Activated T-cell treated with anti-CD3 and anti-CD28 coated beads for 4 hours (primary cell): ENCODE data around the gene HLA-F.

ENCODE experiments used
- DNase-seq: peaks from one replicate; pipeline ENCODE4 v3.0.0-alpha.2; 2020

Gene HLA-F

GRCh38 chr6:29764422-29765196 is 41.4 kb downstream of the HLA-F start:
- no peak for DNase-seq

- no peak for DNase-seq
Measured at GRCh38 chr6:29769336-29769735, 46.1 kb downstream of the HLA-F start.

GRCh38 chr6:29770306-29770705 is 47.1 kb downstream of the HLA-F start:
- no peak for DNase-seq

GRCh38 chr6:29776684-29777083 is 53.5 kb downstream of the HLA-F start:
- DNase-seq = no peak
